ENCODE data around the gene TET2.

Gene TET2

GRCh38 chr4:105146276-105147015 lies at the start of gene TET2:
Gene TET2 (plus strand): TSS chr4:105146876. CDS start chr4:105233943, 87,067 bp downstream.
- H3K4me1 Mint-ChIP-seq (ENCODE audit: low read depth) = peaks cover 54% of the 10 kb centered on the region
- peaks cover 43% of the 10 kb centered on the region for H3K36me3 Mint-ChIP-seq (ENCODE audit: low read depth)
- H3K4me3 Mint-ChIP-seq = peak within 1 kb of the TSS; percentile 89
- no peaks in the 10 kb centered on the region for H3K9me3 Mint-ChIP-seq
- peak within 1 kb of the TSS; percentile 100 for H3K27ac Mint-ChIP-seq
- no peaks in the 10 kb centered on the region for H3K27me3 Mint-ChIP-seq
- intact Hi-C loops (cut with micrococcal nuclease) = loop anchor here (1.0 to 5.0 kb wide), 3 partner anchors 46 to 324 kb away; no protein-coding TSS in a partner anchor

- Mint-ChIP-seq H3K4me3 (no peak overlapping the region), H3K27ac (no peak overlapping the region), H3K4me1 (ENCODE audit: low read depth) (peaks cover 11% of the 10 kb centered on the region), H3K27me3 (no peaks in the 10 kb centered on the region), H3K9me3 (peaks cover 67% of the 10 kb centered on the region), H3K36me3 (ENCODE audit: low read depth) (peaks cover 40% of the 10 kb centered on the region)
- intact Hi-C loops (cut with micrococcal nuclease) = no loop called here
These were observed 44.7 kb upstream of the TET2 start for GRCh38 chr4:105102016-105102415.

GRCh38 chr4:105106426-105106825 lies 40.2 kb upstream of the TET2 start:
- peaks cover 30% of the 10 kb centered on the region for H3K9me3 Mint-ChIP-seq
- H3K4me3 Mint-ChIP-seq = no peak overlapping the region
- peaks cover 16% of the 10 kb centered on the region for H3K36me3 Mint-ChIP-seq (ENCODE audit: low read depth)
- H3K27ac Mint-ChIP-seq = peak overlapping the region; percentile 89
- peaks cover 23% of the 10 kb centered on the region for H3K4me1 Mint-ChIP-seq (ENCODE audit: low read depth)
- intact Hi-C loops (cut with micrococcal nuclease) = loop anchor here (2.0 to 5.0 kb wide), 3 partner anchors 38 to 139 kb away; no protein-coding TSS in a partner anchor
- H3K27me3 Mint-ChIP-seq = no peaks in the 10 kb centered on the region

GRCh38 chr4:105107095-105107856 lies 39.4 kb upstream of the TET2 start:
- intact Hi-C loops (cut with micrococcal nuclease) = loop anchor here (2.0 to 5.0 kb wide), 3 partner anchors 38 to 140 kb away; no protein-coding TSS in a partner anchor
- no peaks in the 10 kb centered on the region for H3K27me3 Mint-ChIP-seq
- H3K4me3 Mint-ChIP-seq = no peak overlapping the region
- H3K9me3 Mint-ChIP-seq = peaks cover 29% of the 10 kb centered on the region
- peaks cover 26% of the 10 kb centered on the region for H3K4me1 Mint-ChIP-seq (ENCODE audit: low read depth)
- peak overlapping the region; percentile 89 for H3K27ac Mint-ChIP-seq
- H3K36me3 Mint-ChIP-seq (ENCODE audit: low read depth) = peaks cover 16% of the 10 kb centered on the region

GRCh38 chr4:105108971-105109370 lies 37.7 kb upstream of the TET2 start:
- Mint-ChIP-seq H3K9me3 (peaks cover 19% of the 10 kb centered on the region), H3K4me1 (ENCODE audit: low read depth) (peaks cover 43% of the 10 kb centered on the region), H3K27ac (peak overlapping the region; percentile 20), H3K27me3 (no peaks in the 10 kb centered on the region), H3K36me3 (ENCODE audit: low read depth) (peaks cover 16% of the 10 kb centered on the region), H3K4me3 (no peak overlapping the region)
- intact Hi-C loops (cut with micrococcal nuclease) = loop anchor here (5.0 kb wide), 1 partner anchor 142 kb away; no protein-coding TSS in a partner anchor

- Mint-ChIP-seq H3K27ac (peak overlapping the region; percentile 14), H3K4me3 (no peak overlapping the region), H3K27me3 (no peaks in the 10 kb centered on the region), H3K9me3 (no peaks in the 10 kb centered on the region), H3K4me1 (ENCODE audit: low read depth) (peaks cover 36% of the 10 kb centered on the region), H3K36me3 (ENCODE audit: low read depth) (no peaks in the 10 kb centered on the region)
- intact Hi-C loops (cut with micrococcal nuclease) = loop anchor here (2.0 kb wide), 1 partner anchor 17 kb away; no protein-coding TSS in a partner anchor
These were observed 34.4 kb upstream of the TET2 start for GRCh38 chr4:105112274-105112673.

GRCh38 chr4:105113800-105114199 lies 32.9 kb upstream of the TET2 start:
- intact Hi-C loops (cut with micrococcal nuclease) = loop anchor here (2.0 kb wide), 1 partner anchor 15 kb away; no protein-coding TSS in a partner anchor
- peak overlapping the region; percentile 81 for H3K27ac Mint-ChIP-seq
- H3K36me3 Mint-ChIP-seq (ENCODE audit: low read depth) = no peaks in the 10 kb centered on the region
- no peak overlapping the region for H3K4me3 Mint-ChIP-seq
- H3K4me1 Mint-ChIP-seq (ENCODE audit: low read depth) = peaks cover 34% of the 10 kb centered on the region
- H3K9me3 Mint-ChIP-seq = no peaks in the 10 kb centered on the region
- H3K27me3 Mint-ChIP-seq = no peaks in the 10 kb centered on the region

- Mint-ChIP-seq H3K36me3 (ENCODE audit: low read depth) (no peaks in the 10 kb centered on the region), H3K4me3 (no peak overlapping the region), H3K9me3 (no peaks in the 10 kb centered on the region), H3K27ac (no peak overlapping the region), H3K4me1 (ENCODE audit: low read depth) (peaks cover 40% of the 10 kb centered on the region), H3K27me3 (no peaks in the 10 kb centered on the region)
- intact Hi-C loops (cut with micrococcal nuclease) = no loop called here
These were observed 29.9 kb upstream of the TET2 start for GRCh38 chr4:105116616-105117319.

GRCh38 chr4:105119356-105119755 lies 27.3 kb upstream of the TET2 start:
- intact Hi-C loops (cut with micrococcal nuclease) = no loop called here
- H3K4me3 Mint-ChIP-seq = no peak overlapping the region
- no peak overlapping the region for H3K27ac Mint-ChIP-seq
- H3K4me1 Mint-ChIP-seq (ENCODE audit: low read depth) = peaks cover 20% of the 10 kb centered on the region
- no peaks in the 10 kb centered on the region for H3K27me3 Mint-ChIP-seq
- H3K36me3 Mint-ChIP-seq (ENCODE audit: low read depth) = no peaks in the 10 kb centered on the region
- H3K9me3 Mint-ChIP-seq = no peaks in the 10 kb centered on the region

GRCh38 chr4:105120626-105121025 lies 26.1 kb upstream of the TET2 start:
- no peaks in the 10 kb centered on the region for H3K9me3 Mint-ChIP-seq
- intact Hi-C loops (cut with micrococcal nuclease) = no loop called here
- no peak overlapping the region for H3K27ac Mint-ChIP-seq
- H3K27me3 Mint-ChIP-seq = no peaks in the 10 kb centered on the region
- peaks cover 17% of the 10 kb centered on the region for H3K4me1 Mint-ChIP-seq (ENCODE audit: low read depth)
- H3K36me3 Mint-ChIP-seq (ENCODE audit: low read depth) = no peaks in the 10 kb centered on the region
- no peak overlapping the region for H3K4me3 Mint-ChIP-seq

GRCh38 chr4:105122350-105122749 lies 24.3 kb upstream of the TET2 start:
- H3K4me1 Mint-ChIP-seq (ENCODE audit: low read depth) = peaks cover 17% of the 10 kb centered on the region
- intact Hi-C loops (cut with micrococcal nuclease) = no loop called here
- no peak overlapping the region for H3K4me3 Mint-ChIP-seq
- no peak overlapping the region for H3K27ac Mint-ChIP-seq
- H3K36me3 Mint-ChIP-seq (ENCODE audit: low read depth) = no peaks in the 10 kb centered on the region
- no peaks in the 10 kb centered on the region for H3K9me3 Mint-ChIP-seq
- H3K27me3 Mint-ChIP-seq = no peaks in the 10 kb centered on the region

- Mint-ChIP-seq H3K36me3 (ENCODE audit: low read depth) (no peaks in the 10 kb centered on the region), H3K27ac (no peak overlapping the region), H3K4me3 (no peak overlapping the region), H3K27me3 (no peaks in the 10 kb centered on the region), H3K4me1 (ENCODE audit: low read depth) (peaks cover 32% of the 10 kb centered on the region), H3K9me3 (no peaks in the 10 kb centered on the region)
- intact Hi-C loops (cut with micrococcal nuclease) = no loop called here
These were observed 20.1 kb upstream of the TET2 start for GRCh38 chr4:105126311-105127169.

- H3K4me1 Mint-ChIP-seq (ENCODE audit: low read depth) = peaks cover 32% of the 10 kb centered on the region
- H3K36me3 Mint-ChIP-seq (ENCODE audit: low read depth) = no peaks in the 10 kb centered on the region
- no peaks in the 10 kb centered on the region for H3K9me3 Mint-ChIP-seq
- intact Hi-C loops (cut with micrococcal nuclease) = no loop called here
- no peak overlapping the region for H3K4me3 Mint-ChIP-seq
- H3K27me3 Mint-ChIP-seq = no peaks in the 10 kb centered on the region
- no peak overlapping the region for H3K27ac Mint-ChIP-seq
These were observed 19.6 kb upstream of the TET2 start for GRCh38 chr4:105127170-105127445.
